DOHH2 (cell line): ENCODE measurements around the gene HMCN2.

Source experiments
- H3F3A ChIP-seq: fragments of 200-600 bp; sonication (generic), shearing (Covaris generic); 2 replicates; pipeline ENCODE4 v1.6.0; 2016; ENCODE audit warnings: antibody characterized with exemption, mild to moderate bottlenecking; ENCODE audit not compliant: control insufficient read depth, insufficient read depth
- H3K27ac ChIP-seq: fragments of 200-600 bp; sonication (generic); 2 replicates; pipeline ENCODE4 v1.5.1; 2014; ENCODE audit warnings: low read depth, mild to moderate bottlenecking, low read length, moderate library complexity
- H3K27me3 ChIP-seq: fragments of 200-600 bp; sonication (generic); 2 replicates; pipeline ENCODE4 v1.6.1; 2014; ENCODE audit warnings: mild to moderate bottlenecking, low read length, mixed read lengths; ENCODE audit not compliant: control insufficient read depth
- H3K36me3 ChIP-seq: fragments of 200-600 bp; sonication (generic); 2 replicates; pipeline ENCODE4 v1.6.1; 2014; ENCODE audit warnings: mild to moderate bottlenecking, low read length, moderate library complexity, mixed read lengths; ENCODE audit not compliant: control insufficient read depth
- H3K4me1 ChIP-seq: fragments of 200-600 bp; sonication (generic); 2 replicates; pipeline ENCODE4 v1.6.1; 2014; ENCODE audit warnings: mild to moderate bottlenecking, low read length, mixed read lengths; ENCODE audit not compliant: control insufficient read depth
- H3K4me2 ChIP-seq: fragments of 200-600 bp; sonication (generic); 2 replicates; pipeline ENCODE4 v1.6.0; 2014; ENCODE audit warnings: mild to moderate bottlenecking, low read length, moderate library complexity
- H3K4me3 ChIP-seq: fragments of 200-600 bp; sonication (generic); 2 replicates; pipeline ENCODE4 v1.5.1; 2014; ENCODE audit warnings: mild to moderate bottlenecking, low read length, mixed read lengths
- H3K79me2 ChIP-seq: fragments of 200-600 bp; sonication (generic); 2 replicates; pipeline ENCODE4 v1.6.1; 2014; ENCODE audit warnings: mild to moderate bottlenecking, low read length, mixed read lengths; ENCODE audit not compliant: control insufficient read depth
- H3K9me2 ChIP-seq: fragments of 200-600 bp; sonication (generic); replicated peaks from 2 replicates; pipeline ENCODE4 v1.6.1; 2014; ENCODE audit warnings: mild to moderate bottlenecking, low read length, mixed read lengths; ENCODE audit not compliant: control insufficient read depth
- H3K9me3 ChIP-seq: fragments of 200-600 bp; sonication (generic); 2 replicates; pipeline ENCODE4 v1.6.1; 2014; ENCODE audit warnings: antibody characterized with exemption, low read length, mixed read lengths; ENCODE audit not compliant: control insufficient read depth, insufficient read depth
- H4K20me1 ChIP-seq: fragments of 200-600 bp; sonication (generic); 2 replicates; pipeline ENCODE4 v1.6.0; 2014; ENCODE audit warnings: low read depth, mild to moderate bottlenecking, antibody characterized with exemption, low read length, moderate library complexity; ENCODE audit not compliant: control insufficient read depth, insufficient read depth
- CTCF ChIP-seq: fragments of 200-600 bp; sonication (generic); IDR thresholded peaks from one replicate; pipeline ENCODE4 v1.5.1; 2014; ENCODE audit warnings: antibody characterized with exemption, mild to moderate bottlenecking, low read depth, low read length; ENCODE audit not compliant: poor library complexity, severe bottlenecking
- EZH2phosphoT487 ChIP-seq: fragments of 200-600 bp; sonication (generic); IDR thresholded peaks from 2 replicates; pipeline ENCODE4 v1.6.1; 2017; ENCODE audit warnings: borderline replicate concordance, mild to moderate bottlenecking, antibody characterized with exemption, low read length, moderate library complexity, mixed read lengths

Gene HMCN2

GRCh38 chr9:130328349-130328801 lies 62.8 kb downstream of the HMCN2 start:
- no peaks in the 10 kb centered on the region for H3F3A ChIP-seq
- H3K4me1 ChIP-seq = peaks cover 11% of the 10 kb centered on the region
- H3K27ac ChIP-seq = no peak overlapping the region
- H3K4me2 ChIP-seq = no peak overlapping the region
- H3K36me3 ChIP-seq = no peaks in the 10 kb centered on the region
- H3K79me2 ChIP-seq = no peaks in the 10 kb centered on the region
- H3K9me2 ChIP-seq = no peaks in the 10 kb centered on the region
- H3K4me3 ChIP-seq = no peak overlapping the region
- no peaks in the 10 kb centered on the region for H4K20me1 ChIP-seq
- no peaks in the 10 kb centered on the region for H3K9me3 ChIP-seq
- H3K27me3 ChIP-seq = peaks cover 15% of the 10 kb centered on the region; the same call in 1 of the 2 replicates
- no peak for TF ChIP-seq CTCF
- no peak for TF ChIP-seq EZH2phosphoT487

DNA sequence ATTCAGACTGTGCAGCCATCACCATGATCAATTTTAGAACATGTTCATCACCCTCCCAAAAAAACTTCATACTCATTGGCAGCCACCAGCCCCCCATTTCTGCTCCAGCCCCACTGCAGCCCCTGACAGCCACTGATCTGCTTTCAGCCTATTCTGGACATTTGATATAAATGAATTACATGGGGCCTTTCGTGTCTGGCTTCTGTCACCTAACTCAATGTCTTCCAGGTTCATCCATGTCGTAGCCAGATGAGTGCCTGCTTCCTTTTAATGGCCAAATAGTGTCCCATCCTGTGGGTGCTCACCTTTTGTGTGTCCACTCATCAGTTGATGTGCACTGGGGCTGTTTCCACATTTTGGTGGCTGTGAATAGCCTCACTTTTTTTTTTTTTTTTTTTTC lies 63.5 kb downstream of the HMCN2 start:
- H4K20me1 ChIP-seq = no peaks in the 10 kb centered on the region
- TF ChIP-seq CTCF (no peak), EZH2phosphoT487 (no peak)
- no peak overlapping the region for H3K4me2 ChIP-seq
- H3K27me3 ChIP-seq = peaks cover 15% of the 10 kb centered on the region; the same call in 1 of the 2 replicates
- H3K36me3 ChIP-seq = no peaks in the 10 kb centered on the region
- H3K27ac ChIP-seq = no peak overlapping the region
- no peaks in the 10 kb centered on the region for H3F3A ChIP-seq
- peaks cover 15% of the 10 kb centered on the region for H3K4me1 ChIP-seq
- no peaks in the 10 kb centered on the region for H3K9me2 ChIP-seq
- no peaks in the 10 kb centered on the region for H3K9me3 ChIP-seq
- H3K4me3 ChIP-seq = no peak overlapping the region
- no peaks in the 10 kb centered on the region for H3K79me2 ChIP-seq

GRCh38 chr9:130330202-130330862 lies 64.8 kb downstream of the HMCN2 start:
- Histone ChIP-seq H3K4me1 (peaks cover 15% of the 10 kb centered on the region), H3K79me2 (no peaks in the 10 kb centered on the region), H3K4me3 (no peak overlapping the region), H3K4me2 (no peak overlapping the region), H4K20me1 (no peaks in the 10 kb centered on the region), H3K27ac (no peak overlapping the region), H3K36me3 (no peaks in the 10 kb centered on the region), H3K9me3 (no peaks in the 10 kb centered on the region), H3F3A (no peaks in the 10 kb centered on the region), H3K27me3 (peaks cover 15% of the 10 kb centered on the region; the same call in 1 of the 2 replicates), H3K9me2 (no peaks in the 10 kb centered on the region)
- no peak for TF ChIP-seq CTCF
- TF ChIP-seq EZH2phosphoT487 = no peak
